NCI-H345 treated with DMSO at 0.1 percent for 48 hours (cell line): ENCODE data around the gene SLC27A1.
"Not testable (repeated sequence)": the region's sequence is repeated elsewhere in the genome, so short reads cannot be mapped to it uniquely, and the experiment has no call there.

Experiments
- DNase-seq: peaks from one replicate; lab custom pipeline; 2025; ENCODE audit not compliant: unreplicated experiment; lab: John Stamatoyannopoulos, UW

The SLC27A1 gene

DNA sequence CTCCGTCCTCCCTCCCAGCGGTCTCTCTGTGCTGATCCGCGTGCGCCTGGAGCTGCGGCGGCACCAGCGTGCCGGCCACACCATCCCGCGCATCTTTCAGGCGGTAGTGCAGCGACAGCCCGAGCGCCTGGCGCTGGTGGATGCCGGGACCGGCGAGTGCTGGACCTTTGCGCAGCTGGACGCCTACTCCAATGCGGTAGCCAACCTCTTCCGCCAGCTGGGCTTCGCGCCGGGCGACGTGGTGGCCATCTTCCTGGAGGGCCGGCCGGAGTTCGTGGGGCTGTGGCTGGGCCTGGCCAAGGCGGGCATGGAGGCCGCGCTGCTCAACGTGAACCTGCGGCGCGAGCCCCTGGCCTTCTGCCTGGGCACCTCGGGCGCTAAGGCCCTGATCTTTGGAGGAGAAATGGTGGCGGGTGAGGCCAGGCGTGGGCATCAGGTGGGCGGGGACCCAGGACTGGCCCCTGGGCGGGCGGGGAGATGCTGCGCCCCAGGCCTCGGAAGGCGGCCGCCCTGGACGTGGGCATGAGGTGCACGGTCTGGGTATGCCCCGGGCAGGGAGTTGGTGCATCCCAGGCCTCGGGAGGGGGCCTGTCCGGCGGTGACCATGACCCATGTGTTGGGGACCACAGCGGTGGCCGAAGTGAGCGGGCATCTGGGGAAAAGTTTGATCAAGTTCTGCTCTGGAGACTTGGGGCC lies 16.4 kb downstream of the SLC27A1 start:
- DNase-seq: no peak

DNA sequence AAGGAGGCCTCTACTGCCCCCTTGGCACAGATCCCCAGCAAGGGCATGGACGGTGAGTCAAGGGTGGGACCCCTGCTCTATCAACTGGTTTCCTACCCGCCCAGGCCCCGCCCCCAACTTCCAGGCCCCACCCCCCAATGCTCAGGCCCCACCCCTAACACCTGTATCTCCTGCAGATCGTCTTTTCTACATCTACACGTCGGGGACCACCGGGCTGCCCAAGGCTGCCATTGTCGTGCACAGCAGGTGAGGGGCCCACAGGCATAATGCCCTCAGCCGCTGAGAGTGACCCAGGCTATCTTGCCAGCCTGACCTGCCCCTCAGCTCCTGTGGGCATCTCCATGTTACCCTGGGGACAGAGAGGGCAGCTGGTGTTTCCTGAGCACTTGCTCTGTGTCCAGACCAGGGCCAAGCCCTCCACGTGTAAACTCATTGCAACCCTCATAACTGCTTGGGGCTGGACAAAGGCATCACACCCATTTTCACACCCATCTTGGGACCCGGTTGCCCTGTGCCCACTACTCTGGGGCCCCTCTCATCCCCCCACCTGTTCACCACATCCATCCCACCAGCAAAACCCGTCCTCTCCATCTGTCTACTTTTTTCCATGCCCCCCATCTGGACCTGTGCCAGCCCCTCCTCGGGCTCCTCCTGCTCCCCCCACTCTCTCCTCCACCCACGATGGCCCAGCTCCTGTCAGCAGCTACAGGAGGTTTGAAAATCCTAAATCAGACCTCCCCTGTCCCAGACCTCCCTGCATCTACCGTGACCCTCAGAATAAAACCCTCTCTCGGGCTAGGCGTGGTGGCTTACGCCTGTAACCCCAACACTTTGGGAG lies 17.2 kb downstream of the SLC27A1 start:
- DNase-seq: no peak

DNA sequence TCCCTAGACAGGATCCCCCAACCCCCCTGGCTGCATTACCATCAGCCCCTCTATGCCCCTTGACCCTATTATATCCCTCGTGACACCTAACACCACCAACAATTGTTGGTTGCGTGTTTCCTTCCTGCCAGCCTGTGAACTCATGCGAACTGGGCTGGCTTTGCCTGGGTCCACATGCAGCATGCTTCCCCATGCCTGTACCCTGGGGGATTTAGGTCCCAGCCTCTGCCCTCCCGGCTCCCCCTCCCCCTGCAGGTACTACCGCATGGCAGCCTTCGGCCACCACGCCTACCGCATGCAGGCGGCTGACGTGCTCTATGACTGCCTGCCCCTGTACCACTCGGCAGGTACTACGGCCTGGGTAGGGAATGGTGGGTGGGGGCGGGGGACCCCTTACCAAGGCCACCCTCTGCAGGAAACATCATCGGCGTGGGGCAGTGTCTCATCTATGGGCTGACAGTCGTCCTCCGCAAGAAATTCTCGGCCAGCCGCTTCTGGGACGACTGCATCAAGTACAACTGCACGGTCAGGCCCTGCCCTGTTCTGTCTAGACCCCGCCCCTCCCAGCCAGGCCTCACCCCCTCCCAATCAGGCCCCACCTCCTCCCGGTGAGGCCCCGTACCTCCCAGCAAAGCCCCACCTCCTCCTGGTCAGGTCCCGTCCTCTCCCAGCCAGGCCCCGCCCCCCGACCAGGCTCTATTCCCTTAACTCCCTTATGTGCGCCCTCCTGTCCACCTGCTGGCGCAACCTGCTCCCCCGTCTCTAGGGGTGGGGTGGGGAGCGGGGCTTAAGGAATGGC lies 18.5 kb downstream of the SLC27A1 start:
- DNase-seq: no peak

DNA sequence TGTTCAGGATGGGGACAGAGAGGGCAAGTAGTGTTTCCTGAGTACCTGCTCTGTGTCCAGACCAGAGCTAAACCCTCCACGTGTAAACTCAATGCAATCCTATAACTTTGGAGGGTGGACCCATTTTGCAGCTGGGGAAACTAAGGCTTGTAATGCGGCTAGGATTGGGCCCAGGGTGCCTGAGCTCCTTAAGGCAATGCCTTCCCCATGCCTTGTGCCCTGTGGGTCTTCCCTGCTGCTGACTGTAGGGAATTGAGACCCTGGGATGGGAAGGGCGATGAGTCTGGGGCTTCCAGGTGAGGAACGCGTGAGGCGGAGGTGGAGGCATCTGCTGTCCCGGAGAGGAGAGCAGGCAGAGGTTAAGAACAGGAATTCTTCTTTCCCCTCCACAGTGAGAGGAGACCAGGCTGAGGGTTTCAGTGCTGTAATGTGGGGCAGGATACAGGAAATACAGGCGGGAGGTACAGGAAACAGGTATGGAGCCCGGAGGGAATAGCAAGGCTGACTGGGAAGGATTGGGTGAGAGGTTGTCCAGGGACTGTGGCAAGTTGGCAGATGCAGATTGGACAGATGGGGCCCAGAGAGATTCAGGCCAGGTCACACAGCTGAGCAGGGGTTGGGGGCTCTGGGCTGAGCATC lies 19.2 kb downstream of the SLC27A1 start:
- no peak for DNase-seq

DNA sequence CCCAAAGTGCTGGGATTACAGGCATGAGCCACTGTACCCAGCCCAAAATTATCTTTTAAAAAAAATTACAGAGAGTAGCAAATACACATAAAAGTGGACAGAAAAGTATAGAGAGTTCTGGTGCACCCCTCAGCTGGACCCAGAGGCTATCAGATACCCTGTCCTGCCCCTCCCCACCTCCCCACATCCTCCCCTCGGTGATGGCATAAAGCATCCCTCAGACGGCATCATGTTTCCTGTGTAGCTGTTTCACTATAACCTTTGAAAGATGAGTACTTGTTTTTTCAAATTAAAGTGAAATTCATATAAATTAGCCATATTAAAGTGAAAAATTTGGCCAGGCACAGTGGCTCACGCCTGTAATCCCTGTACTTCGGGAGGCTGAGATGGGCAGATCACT lies 20.1 kb downstream of the SLC27A1 start:
- no peak for DNase-seq

DNA sequence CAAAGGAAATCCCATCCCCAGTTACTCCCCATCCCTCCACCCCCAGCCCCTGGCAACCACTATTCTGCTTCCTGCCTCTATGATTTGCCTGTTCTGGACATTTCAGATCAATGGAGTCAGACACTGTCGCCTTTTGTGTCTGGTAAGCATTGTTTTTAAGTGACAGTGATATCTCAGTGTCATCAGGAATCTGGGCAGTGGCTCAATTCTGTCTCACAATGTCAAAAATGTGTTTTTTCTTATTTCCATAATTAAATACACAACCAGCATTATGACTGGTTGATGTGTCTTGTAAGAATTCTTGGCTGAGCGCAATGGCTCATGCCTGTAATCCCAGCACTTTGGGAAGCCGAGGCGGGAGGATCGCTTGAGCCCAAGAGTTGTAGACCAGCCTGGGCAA lies 21.0 kb downstream of the SLC27A1 start:
- DNase-seq: no peak

DNA sequence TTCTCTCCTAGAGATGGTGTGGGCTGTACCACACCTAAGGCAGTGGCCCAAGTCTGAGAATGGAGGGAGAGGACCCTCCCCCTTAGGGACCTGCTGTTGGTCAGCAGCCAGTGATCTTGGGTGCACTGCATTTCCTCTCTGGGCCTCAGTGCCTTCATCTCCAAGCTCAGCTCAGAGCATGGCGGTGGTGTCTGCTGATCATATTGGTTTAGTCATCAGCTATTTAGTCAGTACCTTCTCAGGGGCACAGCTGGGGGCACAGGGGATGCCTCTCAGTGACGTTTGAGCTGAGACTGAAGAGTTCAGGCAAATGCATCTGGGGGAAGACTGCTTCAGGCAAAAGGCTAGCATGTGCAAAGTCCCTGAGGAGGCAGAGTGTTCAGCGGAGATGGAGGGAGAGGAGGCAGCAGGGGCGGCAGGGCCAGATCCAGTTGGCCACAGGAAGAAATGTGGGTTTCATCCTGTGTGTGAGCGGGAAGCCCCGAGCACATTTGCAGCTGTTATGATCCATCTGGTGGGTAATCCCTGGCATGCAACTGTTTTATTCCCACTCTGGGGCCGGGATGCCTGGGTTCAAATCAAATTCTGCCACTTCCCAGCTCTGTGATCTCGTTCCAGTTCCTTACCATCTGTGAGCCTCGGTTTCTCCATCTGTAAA lies 25.4 kb downstream of the SLC27A1 start:
- DNase-seq: no peak

DNA sequence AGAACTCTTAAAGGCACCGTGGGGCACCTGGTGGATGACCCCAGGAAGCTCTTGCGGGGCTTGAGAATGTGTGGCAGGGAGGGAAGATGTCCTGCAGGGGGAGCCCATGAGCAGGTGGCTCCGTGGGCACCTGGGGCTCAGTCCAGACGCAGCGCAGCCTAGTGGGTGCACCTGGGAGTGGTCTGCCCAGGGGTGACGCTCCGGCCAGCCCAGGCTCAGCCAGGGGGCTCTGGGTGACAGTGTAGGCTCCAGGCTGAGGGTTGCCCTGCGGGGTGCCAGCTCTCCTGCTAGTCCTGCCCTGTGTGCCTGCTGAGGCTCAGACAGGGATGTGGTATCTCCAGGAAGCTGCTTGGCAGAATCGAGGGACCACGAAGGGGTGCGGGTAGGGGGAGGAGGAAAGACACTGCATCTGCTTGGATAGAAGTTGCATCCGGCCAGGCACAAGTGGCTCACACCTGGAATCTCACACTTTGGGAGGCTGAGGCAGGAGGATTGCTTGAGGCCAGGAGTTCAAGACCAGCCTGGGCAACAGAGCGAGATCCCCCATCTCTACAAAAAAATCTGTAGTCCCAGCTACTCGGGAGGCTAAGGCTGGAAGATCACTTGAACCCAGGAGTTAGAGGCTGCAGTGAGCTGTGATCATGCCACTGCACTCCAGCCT lies 26.1 kb downstream of the SLC27A1 start:
- DNase-seq: no peak

DNA sequence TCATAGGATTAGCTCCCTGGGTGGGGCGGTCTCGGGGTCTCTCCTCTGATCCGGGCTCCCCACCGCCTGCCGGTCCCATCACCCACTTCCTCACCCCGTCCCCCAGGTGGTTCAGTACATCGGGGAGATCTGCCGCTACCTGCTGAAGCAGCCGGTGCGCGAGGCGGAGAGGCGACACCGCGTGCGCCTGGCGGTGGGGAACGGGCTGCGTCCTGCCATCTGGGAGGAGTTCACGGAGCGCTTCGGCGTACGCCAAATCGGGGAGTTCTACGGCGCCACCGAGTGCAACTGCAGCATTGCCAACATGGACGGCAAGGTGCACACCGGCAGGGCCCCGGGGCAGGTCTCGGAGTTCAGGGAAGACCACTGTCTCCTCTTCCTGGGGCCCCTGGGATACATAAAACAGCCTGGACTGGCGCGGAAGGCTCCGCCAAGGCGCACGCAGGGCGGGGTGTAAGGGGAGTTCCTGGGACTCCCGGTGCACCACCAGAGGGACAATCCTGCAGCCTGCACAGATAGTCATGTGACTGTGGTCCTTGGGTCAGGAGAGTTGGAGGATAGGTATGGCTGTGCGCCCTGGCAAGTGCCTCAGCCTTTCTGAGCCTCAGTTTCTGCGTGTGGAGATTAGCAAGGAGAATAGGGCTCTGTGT lies 26.9 kb downstream of the SLC27A1 start:
- DNase-seq: no peak

DNA sequence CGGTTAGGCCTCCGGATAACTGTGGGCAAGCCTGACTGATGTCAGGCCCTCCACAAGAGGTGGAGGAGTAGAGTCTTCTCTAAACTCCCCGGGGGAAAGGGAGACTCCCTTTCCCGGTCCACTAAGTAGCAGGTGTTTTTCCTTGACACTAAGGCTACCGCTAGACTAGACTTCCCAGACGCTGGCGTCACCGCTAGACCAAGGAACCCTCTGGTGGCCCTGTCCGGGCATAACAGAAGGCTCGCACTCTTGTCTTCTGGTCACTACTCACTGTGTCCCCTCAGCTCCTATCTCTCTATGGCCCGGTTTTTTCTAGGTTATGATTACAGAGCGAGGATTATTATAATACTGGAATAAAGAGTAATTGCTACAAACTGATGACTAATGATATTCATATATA lies 28.7 kb downstream of the SLC27A1 start:
- DNase-seq: not testable (repeated sequence)

DNA sequence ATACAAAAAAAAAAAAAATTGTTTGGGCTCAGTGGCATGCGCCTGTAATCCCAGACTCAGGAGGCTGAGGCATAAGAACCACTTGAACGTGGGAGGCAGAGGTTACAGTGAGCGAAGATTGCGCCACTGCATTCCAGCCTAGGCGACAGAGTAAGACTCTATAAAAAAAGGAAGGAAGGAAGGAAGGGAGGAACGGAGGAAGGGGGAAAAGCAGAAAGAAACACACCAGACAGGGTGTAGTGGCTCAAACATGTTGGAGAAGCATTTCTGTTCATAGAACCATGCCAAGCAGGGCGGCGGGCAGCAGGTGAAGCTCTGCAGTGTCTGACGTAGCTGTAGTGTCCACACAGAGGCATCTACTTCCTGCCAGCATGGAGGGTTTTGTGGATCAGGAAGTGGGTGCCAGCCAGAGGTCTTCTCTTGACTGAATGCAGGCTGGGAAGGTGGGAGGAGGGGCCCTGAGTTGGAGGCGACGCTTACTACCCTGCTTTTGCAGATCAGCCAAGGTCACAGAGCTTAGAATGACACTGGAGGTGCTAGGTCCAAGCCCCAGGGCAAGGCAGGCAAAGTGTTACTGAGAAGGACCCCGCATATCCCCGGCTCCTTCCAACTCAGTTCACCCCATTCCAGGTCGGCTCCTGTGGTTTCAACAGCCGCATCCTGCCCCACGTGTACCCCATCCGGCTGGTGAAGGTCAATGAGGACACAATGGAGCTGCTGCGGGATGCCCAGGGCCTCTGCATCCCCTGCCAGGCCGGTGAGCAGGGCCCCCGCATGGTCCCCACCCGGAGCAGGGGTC lies 29.5 kb downstream of the SLC27A1 start:
- DNase-seq: no peak

DNA sequence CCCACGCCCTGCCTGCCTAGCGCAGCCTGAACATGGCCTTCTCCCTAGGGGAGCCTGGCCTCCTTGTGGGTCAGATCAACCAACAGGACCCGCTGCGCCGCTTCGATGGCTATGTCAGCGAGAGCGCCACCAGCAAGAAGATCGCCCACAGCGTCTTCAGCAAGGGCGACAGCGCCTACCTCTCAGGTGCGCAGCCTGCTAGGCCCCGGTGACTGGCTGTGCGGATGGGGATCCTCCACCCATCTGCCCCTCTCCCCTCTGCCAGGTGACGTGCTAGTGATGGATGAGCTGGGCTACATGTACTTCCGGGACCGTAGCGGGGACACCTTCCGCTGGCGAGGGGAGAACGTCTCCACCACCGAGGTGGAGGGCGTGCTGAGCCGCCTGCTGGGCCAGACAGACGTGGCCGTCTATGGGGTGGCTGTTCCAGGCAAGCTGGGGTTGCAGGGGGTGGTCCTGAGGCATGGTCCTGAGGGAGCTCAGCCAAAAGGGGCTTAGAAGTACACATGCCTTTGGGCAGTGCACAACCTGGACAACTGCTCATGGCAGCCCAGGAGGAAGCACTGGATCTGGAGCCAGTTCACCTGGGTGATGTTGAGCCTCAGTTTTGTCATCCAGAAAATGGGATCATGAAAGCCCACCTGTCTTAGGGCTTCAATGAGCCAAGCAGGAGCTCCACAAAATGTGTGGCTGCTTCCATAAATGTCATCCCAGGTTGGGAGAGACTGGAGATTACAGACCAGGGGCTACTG lies 30.3 kb downstream of the SLC27A1 start:
- DNase-seq: no peak

DNA sequence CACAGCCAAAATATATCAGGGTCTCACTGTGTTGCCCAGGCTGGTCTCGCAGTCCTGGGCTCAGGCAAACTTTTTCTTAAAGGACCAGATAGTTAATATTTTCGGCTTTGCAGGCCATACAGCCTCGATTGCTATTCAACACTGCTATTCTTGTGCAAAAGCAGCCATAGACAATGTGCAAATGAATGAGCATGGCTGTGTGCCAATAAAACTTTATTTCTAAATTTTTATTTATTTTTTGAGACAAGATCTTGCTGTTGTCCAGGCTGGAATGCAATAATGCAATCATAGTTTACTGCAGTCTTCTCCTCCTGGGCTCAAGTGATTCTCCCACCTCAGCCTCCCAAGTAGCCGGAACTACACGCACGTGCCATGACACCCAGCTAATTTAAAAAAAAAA lies 32.9 kb downstream of the SLC27A1 start:
- DNase-seq: no peak

DNA sequence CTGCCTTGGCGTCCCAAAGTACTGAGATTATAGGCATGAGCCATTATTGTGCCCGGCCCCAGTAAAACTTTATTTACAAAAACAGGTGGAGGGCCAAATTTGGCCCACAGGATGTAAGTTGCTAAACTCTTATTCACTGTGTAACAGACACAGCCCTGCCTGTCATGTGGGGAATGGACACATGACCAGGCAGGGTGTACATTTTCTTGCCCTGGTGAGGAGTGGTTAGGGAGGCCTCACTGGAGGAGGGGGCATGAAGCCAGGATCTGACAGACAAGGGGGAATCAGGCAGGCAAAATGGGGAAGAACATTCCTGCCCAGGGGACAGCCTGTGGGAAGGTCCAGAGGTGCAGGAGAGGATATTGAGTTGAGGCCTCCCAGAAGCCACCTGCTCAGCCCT lies 33.7 kb downstream of the SLC27A1 start:
- DNase-seq: no peak

DNA sequence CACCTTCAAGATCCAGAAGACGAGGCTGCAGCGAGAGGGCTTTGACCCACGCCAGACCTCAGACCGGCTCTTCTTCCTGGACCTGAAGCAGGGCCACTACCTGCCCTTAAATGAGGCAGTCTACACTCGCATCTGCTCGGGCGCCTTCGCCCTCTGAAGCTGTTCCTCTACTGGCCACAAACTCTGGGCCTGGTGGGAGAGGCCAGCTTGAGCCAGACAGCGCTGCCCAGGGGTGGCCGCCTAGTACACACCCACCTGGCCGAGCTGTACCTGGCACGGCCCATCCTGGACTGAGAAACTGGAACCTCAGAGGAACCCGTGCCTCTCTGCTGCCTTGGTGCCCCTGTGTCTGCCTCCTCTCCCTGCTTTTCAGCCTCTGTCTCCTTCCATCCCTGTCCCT lies 34.1 kb downstream of the SLC27A1 start:
- DNase-seq: no peak

DNA sequence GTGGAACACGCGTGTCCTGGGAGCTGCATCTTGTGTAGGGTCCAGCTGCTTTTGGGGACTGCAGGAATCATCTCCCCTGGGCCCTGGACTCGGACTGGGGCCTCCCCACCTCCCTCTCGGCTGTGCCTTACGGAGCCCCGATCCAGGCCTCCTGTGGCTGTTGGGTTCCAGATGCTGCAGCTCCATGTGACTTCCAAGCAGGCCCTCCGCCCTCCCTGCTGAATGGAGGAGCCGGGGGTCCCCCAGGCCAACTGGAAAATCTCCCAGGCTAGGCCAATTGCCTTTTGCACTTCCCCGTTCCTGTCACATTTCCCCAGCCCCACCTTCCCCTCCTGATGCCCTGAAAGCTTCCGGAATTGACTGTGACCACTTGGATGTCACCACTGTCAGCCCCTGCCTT lies 34.9 kb downstream of the SLC27A1 start:
- no peak for DNase-seq

DNA sequence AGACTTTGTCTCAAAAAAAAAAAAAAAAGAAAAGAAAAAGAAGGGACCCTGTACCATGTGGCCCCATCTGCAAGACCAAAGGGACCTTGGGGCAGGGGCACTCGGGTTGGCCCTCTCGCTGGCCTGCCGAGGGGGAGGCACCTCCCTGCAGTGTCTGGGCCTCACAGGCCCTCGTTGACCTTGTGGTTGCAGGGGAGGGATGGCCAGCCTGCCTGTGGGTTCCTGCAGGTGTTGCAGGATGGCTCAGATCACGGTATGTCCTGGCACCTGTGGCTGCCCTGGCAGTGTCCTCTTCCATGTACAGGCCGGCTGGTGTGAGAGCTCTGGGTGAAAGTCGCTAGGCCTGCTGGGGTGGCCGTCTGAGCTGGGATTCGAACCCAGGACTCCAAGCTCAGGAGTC lies 36.4 kb downstream of the SLC27A1 start:
- no peak for DNase-seq

DNA sequence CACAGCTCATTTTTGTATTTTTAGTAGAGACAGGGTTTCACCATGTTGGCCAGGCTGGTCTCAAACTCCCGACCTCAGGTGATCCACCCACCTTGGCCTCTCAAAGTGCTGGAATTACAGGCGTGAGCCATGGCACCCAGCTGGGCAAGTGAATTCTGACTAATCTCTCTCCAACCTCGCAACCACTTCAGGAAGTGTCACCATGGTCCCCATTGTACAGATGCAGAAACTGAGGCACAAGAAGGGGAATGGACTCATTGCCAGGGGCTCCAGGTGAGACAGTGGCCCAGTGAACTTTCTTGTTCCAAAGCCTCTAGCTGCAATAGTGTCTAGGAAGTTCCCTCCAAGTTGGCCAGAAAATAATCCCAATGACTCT lies 38.2 kb downstream of the SLC27A1 start:
- DNase-seq: not testable (repeated sequence)
